ENCODE data around the gene SPEN. TPM values are rescaled to one million over a fixed set of nuclear protein-coding genes. Genes with fewer than 3 reads are reported as not detected.
A peak's percentile ranks its signal among the peaks of the same experiment; 100 is the strongest.

The SPEN gene
- total and polyA plus RNA-seq, 10 of the 15 experiments (the other 5 are each of a cell fraction or from before 2014, with no cell fraction given), result 5.2 to 58.7 (median 20.1) TPM

- TF ChIP-seq, protein P1, sequence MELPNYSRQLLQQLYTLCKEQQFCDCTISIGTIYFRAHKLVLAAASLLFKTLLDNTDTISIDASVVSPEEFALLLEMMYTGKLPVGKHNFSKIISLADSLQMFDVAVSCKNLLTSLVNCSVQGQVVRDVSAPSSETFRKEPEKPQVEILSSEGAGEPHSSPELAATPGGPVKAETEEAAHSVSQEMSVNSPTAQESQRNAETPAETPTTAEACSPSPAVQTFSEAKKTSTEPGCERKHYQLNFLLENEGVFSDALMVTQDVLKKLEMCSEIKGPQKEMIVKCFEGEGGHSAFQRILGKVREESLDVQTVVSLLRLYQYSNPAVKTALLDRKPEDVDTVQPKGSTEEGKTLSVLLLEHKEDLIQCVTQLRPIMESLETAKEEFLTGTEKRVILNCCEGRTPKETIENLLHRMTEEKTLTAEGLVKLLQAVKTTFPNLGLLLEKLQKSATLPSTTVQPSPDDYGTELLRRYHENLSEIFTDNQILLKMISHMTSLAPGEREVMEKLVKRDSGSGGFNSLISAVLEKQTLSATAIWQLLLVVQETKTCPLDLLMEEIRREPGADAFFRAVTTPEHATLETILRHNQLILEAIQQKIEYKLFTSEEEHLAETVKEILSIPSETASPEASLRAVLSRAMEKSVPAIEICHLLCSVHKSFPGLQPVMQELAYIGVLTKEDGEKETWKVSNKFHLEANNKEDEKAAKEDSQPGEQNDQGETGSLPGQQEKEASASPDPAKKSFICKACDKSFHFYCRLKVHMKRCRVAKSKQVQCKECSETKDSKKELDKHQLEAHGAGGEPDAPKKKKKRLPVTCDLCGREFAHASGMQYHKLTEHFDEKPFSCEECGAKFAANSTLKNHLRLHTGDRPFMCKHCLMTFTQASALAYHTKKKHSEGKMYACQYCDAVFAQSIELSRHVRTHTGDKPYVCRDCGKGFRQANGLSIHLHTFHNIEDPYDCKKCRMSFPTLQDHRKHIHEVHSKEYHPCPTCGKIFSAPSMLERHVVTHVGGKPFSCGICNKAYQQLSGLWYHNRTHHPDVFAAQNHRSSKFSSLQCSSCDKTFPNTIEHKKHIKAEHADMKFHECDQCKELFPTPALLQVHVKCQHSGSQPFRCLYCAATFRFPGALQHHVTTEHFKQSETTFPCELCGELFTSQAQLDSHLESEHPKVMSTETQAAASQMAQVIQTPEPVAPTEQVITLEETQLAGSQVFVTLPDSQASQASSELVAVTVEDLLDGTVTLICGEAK (IDR thresholded peaks at IDR 0.05; ENCODE audit: borderline replicate concordance), result no peak; the same call in 1 of the 2 replicates
- TF ChIP-seq EED (IDR thresholded peaks at IDR 0.05; ENCODE audit: low read depth) (peak; percentile 94), DPF2 (IDR thresholded peaks at IDR 0.05) (peak; percentile 98), USF1 (IDR thresholded peaks at IDR 0.05; ENCODE audit: borderline replicate concordance, extremely low read length, insufficient read depth, low read depth, low read length) (no peak), CREB1 (IDR thresholded peaks at IDR 0.05; ENCODE audit: low read depth) (no peak), SRF (IDR thresholded peaks at IDR 0.05; ENCODE audit: low read depth in 2 of 2, low read length in 2 of 2) (0 out of 4 replicates have a peak, but pooled peaks of 1 of the 2 experiments have one; percentile 55), PAX8 (IDR thresholded peaks at IDR 0.05) (no peak), E4F1 (IDR thresholded peaks at IDR 0.05; ENCODE audit: borderline replicate concordance, partially characterized antibody) (no peak), CBFB (IDR thresholded peaks at IDR 0.05; ENCODE audit: low read depth) (peak; percentile 58), RELA (IDR thresholded peaks at IDR 0.05; ENCODE audit: borderline replicate concordance, partially characterized antibody) (peak; percentile 93), IRF4 (IDR thresholded peaks at IDR 0.05; ENCODE audit: low read depth, low read length) (peak; percentile 97), NFYB (IDR thresholded peaks at IDR 0.05; ENCODE audit: insufficient read depth, low read depth, low read length) (no peak), YY1 (IDR thresholded peaks at IDR 0.05; ENCODE audit: low read depth, low read length) (peak; percentile 46; the same call in 1 of the 2 replicates), BRCA1 (IDR thresholded peaks at IDR 0.05; ENCODE audit: low read depth, low read length) (no peak), SMC3 (IDR thresholded peaks at IDR 0.05; ENCODE audit: borderline replicate concordance, low read length) (no peak), MLLT1 (IDR thresholded peaks at IDR 0.05) (peak; percentile 81; the same call in 1 of the 2 replicates), TCF7 (IDR thresholded peaks at IDR 0.05; ENCODE audit: borderline replicate concordance) (peak; percentile 78; the same call in 1 of the 2 replicates)
- TF ChIP-seq, protein P2, sequence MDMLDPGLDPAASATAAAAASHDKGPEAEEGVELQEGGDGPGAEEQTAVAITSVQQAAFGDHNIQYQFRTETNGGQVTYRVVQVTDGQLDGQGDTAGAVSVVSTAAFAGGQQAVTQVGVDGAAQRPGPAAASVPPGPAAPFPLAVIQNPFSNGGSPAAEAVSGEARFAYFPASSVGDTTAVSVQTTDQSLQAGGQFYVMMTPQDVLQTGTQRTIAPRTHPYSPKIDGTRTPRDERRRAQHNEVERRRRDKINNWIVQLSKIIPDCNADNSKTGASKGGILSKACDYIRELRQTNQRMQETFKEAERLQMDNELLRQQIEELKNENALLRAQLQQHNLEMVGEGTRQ (IDR thresholded peaks at IDR 0.05; ENCODE audit: borderline replicate concordance, low read depth, low read length), result no peak
Measured at GRCh38 chr1:15966081-15966955, 118.8 kb downstream of the SPEN start (continued).
